Measurements from ENCODE around the gene SEMA5A. TPM values are rescaled to one million over a fixed set of nuclear protein-coding genes. Genes with fewer than 3 reads are reported as not detected.
A peak's percentile ranks its signal among the peaks of the same experiment; 100 is the strongest.

Gene SEMA5A
- total RNA-seq, 1 donor from 2014 or later, result 11.9 TPM

- H3K79me2 ChIP-seq (ENCODE audit: low read depth), result no peaks in the 10 kb centered on the region
- no peak overlapping the region for H2AFZ ChIP-seq (replicated peaks)
- H3K4me1 ChIP-seq, result peaks cover 4% of the 10 kb centered on the region
- no peak overlapping the region for H3K9ac ChIP-seq
- Mint-ChIP-seq H3K9me3 (no peaks in the 10 kb centered on the region), H3K4me3 (no peak overlapping the region), H3K27ac (no peak overlapping the region), H3K4me1 (peaks cover 3% of the 10 kb centered on the region), H3K27me3 (ENCODE audit: insufficient read depth, low read depth) (no peaks in the 10 kb centered on the region), H3K36me3 (no peaks in the 10 kb centered on the region)
- DNase-seq (ENCODE audit: low spot score), result peak; percentile 63
- peak overlapping the region; percentile 26 for H3K4me2 ChIP-seq
- no peak overlapping the region for H3K4me3 ChIP-seq
- H4K20me1 ChIP-seq (ENCODE audit: low read depth), result no peaks in the 10 kb centered on the region
- H3K27me3 ChIP-seq, result no peaks in the 10 kb centered on the region
- no peak overlapping the region for H3K27ac ChIP-seq
- peaks cover 8% of the 10 kb centered on the region for H3F3A ChIP-seq (ENCODE audit: low read depth)
- TF ChIP-seq CTCF (IDR thresholded peaks at IDR 0.05) (no peak), EZH2 (IDR thresholded peaks at IDR 0.05) (no peak), EZH2phosphoT487 (IDR thresholded peaks at IDR 0.05) (no peak)
- no peaks in the 10 kb centered on the region for H3K36me3 ChIP-seq
- no peaks in the 10 kb centered on the region for H3K9me3 ChIP-seq (ENCODE audit: low read depth)
Observed at GRCh38 chr5:9294793-9295465, 250.9 kb downstream of the SEMA5A start.

GRCh38 chr5:9288234-9288633 lies 257.6 kb downstream of the SEMA5A start:
- H3K27ac Mint-ChIP-seq, result no peak overlapping the region
- Histone ChIP-seq H3K4me3 (no peak overlapping the region), H3K9ac (no peak overlapping the region), H3K36me3 (no peaks in the 10 kb centered on the region), H4K20me1 (ENCODE audit: low read depth) (no peaks in the 10 kb centered on the region), H3K4me2 (no peak overlapping the region), H3K4me1 (no peaks in the 10 kb centered on the region), H3F3A (ENCODE audit: low read depth) (no peaks in the 10 kb centered on the region), H3K27ac (no peak overlapping the region), H3K79me2 (ENCODE audit: low read depth) (no peaks in the 10 kb centered on the region), H3K27me3 (no peaks in the 10 kb centered on the region), H2AFZ (replicated peaks) (no peak overlapping the region), H3K9me3 (ENCODE audit: low read depth) (no peaks in the 10 kb centered on the region)
- peaks cover 4% of the 10 kb centered on the region for H3K4me1 Mint-ChIP-seq
- H3K36me3 Mint-ChIP-seq, result no peaks in the 10 kb centered on the region
- no peaks in the 10 kb centered on the region for H3K9me3 Mint-ChIP-seq
- no peak for TF ChIP-seq EZH2 (IDR thresholded peaks at IDR 0.05)
- no peak for TF ChIP-seq CTCF (IDR thresholded peaks at IDR 0.05)
- TF ChIP-seq EZH2phosphoT487 (IDR thresholded peaks at IDR 0.05), result no peak
- no peak overlapping the region for H3K4me3 Mint-ChIP-seq
- no peaks in the 10 kb centered on the region for H3K27me3 Mint-ChIP-seq (ENCODE audit: insufficient read depth, low read depth)
- peak; percentile 8 for DNase-seq (ENCODE audit: low spot score)

GRCh38 chr5:9284781-9285307 lies 261.0 kb downstream of the SEMA5A start:
- Mint-ChIP-seq H3K4me3 (no peak overlapping the region), H3K9me3 (no peaks in the 10 kb centered on the region), H3K36me3 (no peaks in the 10 kb centered on the region), H3K27me3 (ENCODE audit: insufficient read depth, low read depth) (no peaks in the 10 kb centered on the region), H3K27ac (no peak overlapping the region), H3K4me1 (peaks cover 4% of the 10 kb centered on the region)
- Histone ChIP-seq H3K9ac (no peak overlapping the region), H4K20me1 (ENCODE audit: low read depth) (no peaks in the 10 kb centered on the region), H2AFZ (replicated peaks) (no peak overlapping the region), H3K4me1 (no peaks in the 10 kb centered on the region), H3K4me2 (no peak overlapping the region), H3K4me3 (no peak overlapping the region), H3K36me3 (no peaks in the 10 kb centered on the region), H3F3A (ENCODE audit: low read depth) (no peaks in the 10 kb centered on the region), H3K27me3 (no peaks in the 10 kb centered on the region), H3K9me3 (ENCODE audit: low read depth) (no peaks in the 10 kb centered on the region), H3K79me2 (ENCODE audit: low read depth) (no peaks in the 10 kb centered on the region), H3K27ac (no peak overlapping the region)
- no peak for DNase-seq (ENCODE audit: low spot score)
- TF ChIP-seq EZH2 (IDR thresholded peaks at IDR 0.05) (no peak), EZH2phosphoT487 (IDR thresholded peaks at IDR 0.05) (no peak), CTCF (IDR thresholded peaks at IDR 0.05) (no peak)
